DND-41 (cell line): Measurements from ENCODE around the gene REP15.

Experiments
- ATAC-seq: fragments of 200-7000 bp; cut with Tn5 transposase; 3 replicates; pipeline ENCODE4 v1.9.1; 2021; ENCODE audit warnings: low read depth; ENCODE audit not compliant: insufficient read depth
- DNase-seq: peaks from one replicate; pipeline ENCODE4 v3.0.0-alpha.2; 2020
- H2AFZ ChIP-seq: 2 replicates; pipeline ENCODE4 v1.6.0; 2012; ENCODE audit warnings: low read depth, low read length
- H3K27ac ChIP-seq: 2 replicates; pipeline ENCODE4 v1.5.1; 2012; ENCODE audit warnings: low read length, inconsistent platforms
- H3K27me3 ChIP-seq: fragments of 200-600 bp; sonication (generic); 2 replicates; pipeline ENCODE4 v1.6.0; 2012; ENCODE audit warnings: low read length, mild to moderate bottlenecking, inconsistent platforms; ENCODE audit not compliant: insufficient read depth, poor library complexity
- H3K36me3 ChIP-seq: 2 replicates; pipeline ENCODE4 v1.5.1; 2012; ENCODE audit warnings: low read length, inconsistent platforms; ENCODE audit not compliant: insufficient read depth
- H3K4me1 ChIP-seq: 2 replicates; pipeline ENCODE4 v1.5.1; 2012; ENCODE audit warnings: mild to moderate bottlenecking, low read length; ENCODE audit not compliant: insufficient read depth
- H3K4me2 ChIP-seq: 2 replicates; pipeline ENCODE4 v1.6.0; 2012; ENCODE audit warnings: mild to moderate bottlenecking, moderate library complexity, low read length, inconsistent platforms; ENCODE audit not compliant: insufficient read depth
- H3K4me3 ChIP-seq, 2 experiments: fragments of 200-600 bp in 1 of 2; shearing (Covaris generic) in 1 of 2; 2 replicates each; pipeline ENCODE4 v1.5.1; 2012 to 2016; ENCODE audit warnings: inconsistent platforms in 2 of 2, low read length in 2 of 2, mild to moderate bottlenecking in 2 of 2, low read depth in 1 of 2, moderate library complexity in 1 of 2
- H3K79me2 ChIP-seq: 2 replicates; pipeline ENCODE4 v1.6.0; 2012; ENCODE audit warnings: low read length, inconsistent platforms; ENCODE audit not compliant: insufficient read depth
- H3K9ac ChIP-seq: 2 replicates; pipeline ENCODE4 v1.6.0; 2012; ENCODE audit warnings: low read depth, mild to moderate bottlenecking, inconsistent platforms, low read length, moderate library complexity
- H3K9me3 ChIP-seq: 2 replicates; pipeline ENCODE4 v1.5.1; 2012; ENCODE audit warnings: low read length, moderate library complexity, mild to moderate bottlenecking, inconsistent platforms; ENCODE audit not compliant: insufficient read depth, severe bottlenecking
- H4K20me1 ChIP-seq: 2 replicates; pipeline ENCODE4 v1.6.0; 2012; ENCODE audit warnings: low read length; ENCODE audit not compliant: insufficient read depth
- CTCF ChIP-seq: IDR thresholded peaks from 2 replicates; pipeline ENCODE4 v1.5.1; 2012; ENCODE audit warnings: borderline replicate concordance, low read length, moderate library complexity, mild to moderate bottlenecking; ENCODE audit not compliant: poor library complexity, severe bottlenecking; ENCODE audit errors: extremely low read depth
- EZH2 ChIP-seq: IDR thresholded peaks from 3 replicates; pipeline ENCODE4 v1.6.1; 2012; ENCODE audit warnings: borderline replicate concordance, low read depth, mild to moderate bottlenecking, moderate library complexity, low read length, inconsistent platforms; ENCODE audit not compliant: severe bottlenecking

REP15 gene

GRCh38 chr12:27709932-27710591 is 13.8 kb downstream of the REP15 start:
- Histone ChIP-seq H3K4me2 (peak overlapping the region; percentile 91), H3K9me3 (no peaks in the 10 kb centered on the region), H3K9ac (peak overlapping the region; percentile 84), H3K79me2 (peaks cover 47% of the 10 kb centered on the region), H3K27ac (peak overlapping the region; percentile 85), H4K20me1 (no peaks in the 10 kb centered on the region), H3K4me3 (peak overlapping the region; percentile 73 to 84), H2AFZ (peak overlapping the region; percentile 90), H3K27me3 (no peaks in the 10 kb centered on the region), H3K36me3 (peaks cover 23% of the 10 kb centered on the region), H3K4me1 (peaks cover 33% of the 10 kb centered on the region)
- TF ChIP-seq CTCF (no peak), EZH2 (no peak)
- ATAC-seq (peak; percentile 54), DNase-seq (no peak)

GRCh38 chr12:27710592-27711316 is 14.5 kb downstream of the REP15 start, which contains the start of gene MRPS35:
Gene MRPS35 (plus strand): TSS chr12:27710832. CDS start chr12:27710844, 12 bp downstream.
- Histone ChIP-seq H3K79me2 (peaks cover 52% of the 10 kb centered on the region), H2AFZ (peak within 1 kb of the TSS; percentile 90), H3K27me3 (no peaks in the 10 kb centered on the region), H3K4me2 (peak within 1 kb of the TSS; percentile 91), H3K9ac (peak within 1 kb of the TSS; percentile 84), H3K4me1 (peaks cover 33% of the 10 kb centered on the region), H3K36me3 (peaks cover 27% of the 10 kb centered on the region), H4K20me1 (no peaks in the 10 kb centered on the region), H3K27ac (peak within 1 kb of the TSS; percentile 85), H3K9me3 (no peaks in the 10 kb centered on the region), H3K4me3 (peak within 1 kb of the TSS; percentile 73 to 84)
- TF ChIP-seq EZH2 (no peak), CTCF (peak; percentile 5)
- DNase-seq (peak; percentile 92), ATAC-seq (peak; percentile 97)

GRCh38 chr12:27711317-27711682 is 15.1 kb downstream of the REP15 start:
- no peaks in the 10 kb centered on the region for H4K20me1 ChIP-seq
- no peaks in the 10 kb centered on the region for H3K27me3 ChIP-seq
- no peaks in the 10 kb centered on the region for H3K9me3 ChIP-seq
- peaks cover 33% of the 10 kb centered on the region for H3K4me1 ChIP-seq
- H3K79me2 ChIP-seq, result peaks cover 52% of the 10 kb centered on the region
- H3K9ac ChIP-seq, result peak overlapping the region; percentile 84
- DNase-seq (peak; percentile 16), ATAC-seq (0 out of 3 replicates have a peak, but pooled peaks have one; percentile 5)
- peak overlapping the region; percentile 73 to 84 for H3K4me3 ChIP-seq
- H3K36me3 ChIP-seq, result peaks cover 32% of the 10 kb centered on the region
- TF ChIP-seq EZH2 (no peak), CTCF (peak; percentile 1)
- H3K27ac ChIP-seq, result peak overlapping the region; percentile 85
- peak overlapping the region; percentile 90 for H2AFZ ChIP-seq
- H3K4me2 ChIP-seq, result peak overlapping the region; percentile 91
